Measurements from ENCODE around the gene NKAIN2.
"Not testable (repeated sequence)": the region's sequence is repeated elsewhere in the genome, so short reads cannot be mapped to it uniquely, and the experiment has no call there.

Gene NKAIN2

GRCh38 chr6:124438546-124439065 is 634.9 kb downstream of the NKAIN2 start:
- DNase-seq (ENCODE audit: low read depth): no peak

DNA sequence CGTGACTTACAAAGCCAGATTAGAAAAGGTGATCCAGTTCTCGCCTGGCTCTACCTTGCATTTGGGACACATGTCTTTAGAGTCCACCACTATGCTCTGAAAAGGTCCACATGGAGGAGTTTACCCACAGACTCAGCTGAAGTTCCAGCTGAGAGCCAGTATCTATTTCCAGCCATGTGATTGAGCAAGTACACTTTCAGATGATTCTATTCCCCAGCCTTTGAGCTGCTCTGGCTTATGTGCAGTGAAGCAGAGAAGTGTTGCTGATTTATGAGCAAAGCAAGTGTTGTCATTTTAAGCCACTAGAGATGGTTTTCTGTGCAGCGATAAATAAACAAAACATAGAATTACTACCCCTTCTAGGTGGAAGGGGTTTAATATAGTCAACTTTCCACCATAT is 637.8 kb downstream of the NKAIN2 start:
- DNase-seq (ENCODE audit: low read depth): no peak

GRCh38 chr6:124443541-124443940 is 639.9 kb downstream of the NKAIN2 start:
- DNase-seq (ENCODE audit: low read depth): no peak

GRCh38 chr6:124445581-124445980 is 641.9 kb downstream of the NKAIN2 start:
- no peak for DNase-seq (ENCODE audit: low read depth)

GRCh38 chr6:124446961-124447360 is 643.3 kb downstream of the NKAIN2 start:
- DNase-seq (ENCODE audit: low read depth): no peak

DNA sequence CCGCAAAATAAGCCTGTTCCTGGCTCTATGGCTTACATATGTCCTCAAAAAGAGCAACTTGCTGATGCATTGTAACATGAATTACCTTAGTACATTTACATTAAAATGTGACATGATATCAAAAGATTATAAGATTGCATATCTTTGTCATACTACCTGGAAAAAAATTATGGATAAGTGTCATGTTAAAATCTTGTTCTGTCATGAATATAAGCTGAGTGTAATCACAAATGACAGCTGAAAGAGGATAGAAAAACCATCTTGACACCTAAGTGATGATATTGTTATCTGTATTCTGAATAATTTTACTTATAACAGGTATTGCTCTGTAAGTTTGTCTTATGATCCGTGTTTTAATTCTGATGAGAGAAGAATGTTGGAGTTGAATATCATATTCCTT is 655.6 kb downstream of the NKAIN2 start:
- no peak for DNase-seq (ENCODE audit: low read depth)

GRCh38 chr6:124462750-124463149 is 659.1 kb downstream of the NKAIN2 start:
- DNase-seq (ENCODE audit: low read depth): no peak

- no peak for DNase-seq (ENCODE audit: low read depth)
Measured at GRCh38 chr6:124463271-124463670, 659.6 kb downstream of the NKAIN2 start.

GRCh38 chr6:124464600-124464999 is 660.9 kb downstream of the NKAIN2 start:
- not testable (repeated sequence) for DNase-seq (ENCODE audit: low read depth)

- no peak for DNase-seq (ENCODE audit: low read depth)
Measured at GRCh38 chr6:124466949-124467348, 663.3 kb downstream of the NKAIN2 start.

- DNase-seq (ENCODE audit: low read depth): no peak
Measured at GRCh38 chr6:124467366-124467765, 663.7 kb downstream of the NKAIN2 start.

DNA sequence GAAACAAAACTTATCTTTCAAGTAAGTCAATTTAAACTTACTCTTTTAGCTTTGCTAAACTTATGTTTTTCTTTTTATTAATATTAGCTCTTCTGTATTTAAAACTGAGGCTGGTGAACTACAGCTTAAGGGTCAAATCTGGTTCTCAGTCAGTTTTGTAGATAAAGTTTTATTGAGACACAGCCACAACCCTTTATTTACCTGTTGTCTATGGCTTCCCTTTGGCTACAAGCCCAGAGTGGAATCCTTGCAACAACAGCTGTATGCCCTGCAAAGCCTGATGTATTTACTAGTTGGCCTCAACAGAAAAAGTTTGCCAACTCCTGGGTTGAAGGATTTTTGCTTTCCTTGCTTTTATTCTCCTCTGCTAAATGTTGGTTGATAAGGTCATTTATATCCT is 667.1 kb downstream of the NKAIN2 start:
- DNase-seq (ENCODE audit: low read depth): no peak

DNA sequence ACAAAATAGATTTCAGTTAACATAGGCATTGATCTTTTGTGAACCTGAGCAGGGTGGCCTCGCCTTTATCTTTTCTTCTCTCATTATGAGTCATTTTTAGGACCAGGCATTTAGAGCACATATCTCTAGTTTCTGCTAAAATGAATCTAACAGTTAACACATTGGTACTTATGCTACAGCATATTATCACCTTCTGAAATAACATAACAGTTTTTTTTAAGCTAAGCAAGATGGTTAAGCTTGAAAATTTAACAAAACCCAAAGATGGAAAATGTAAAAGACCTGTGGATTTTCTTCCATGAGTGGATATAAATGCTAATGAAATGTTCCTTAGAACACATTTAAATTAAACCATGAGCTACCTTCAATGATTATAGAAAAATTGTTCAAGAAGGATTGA is 671.5 kb downstream of the NKAIN2 start:
- no peak for DNase-seq (ENCODE audit: low read depth)

GRCh38 chr6:124478906-124479305 is 675.2 kb downstream of the NKAIN2 start:
- no peak for DNase-seq (ENCODE audit: low read depth)

GRCh38 chr6:124479991-124480430 is 676.3 kb downstream of the NKAIN2 start:
- no peak for DNase-seq (ENCODE audit: low read depth)

DNA sequence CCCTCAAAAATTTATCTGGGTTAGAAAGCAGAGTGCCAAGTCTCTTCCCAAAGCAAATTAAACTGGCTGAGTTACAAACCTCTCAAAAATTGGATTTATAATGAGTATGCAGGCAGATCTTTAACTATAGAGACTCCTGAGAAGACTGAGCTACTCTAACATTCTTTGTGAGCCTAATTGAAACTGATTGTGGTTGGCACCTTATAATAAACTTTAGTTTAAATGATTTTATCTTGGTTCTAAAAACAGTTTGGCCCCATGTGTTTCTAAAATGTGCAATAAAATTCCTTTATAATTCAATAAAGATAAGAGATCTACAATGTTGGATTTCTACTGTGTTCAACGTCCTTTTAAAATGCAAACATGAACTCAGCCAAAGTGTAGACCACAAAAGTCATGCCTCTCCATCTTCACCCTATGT is 678.4 kb downstream of the NKAIN2 start:
- DNase-seq (ENCODE audit: low read depth): no peak

DNA sequence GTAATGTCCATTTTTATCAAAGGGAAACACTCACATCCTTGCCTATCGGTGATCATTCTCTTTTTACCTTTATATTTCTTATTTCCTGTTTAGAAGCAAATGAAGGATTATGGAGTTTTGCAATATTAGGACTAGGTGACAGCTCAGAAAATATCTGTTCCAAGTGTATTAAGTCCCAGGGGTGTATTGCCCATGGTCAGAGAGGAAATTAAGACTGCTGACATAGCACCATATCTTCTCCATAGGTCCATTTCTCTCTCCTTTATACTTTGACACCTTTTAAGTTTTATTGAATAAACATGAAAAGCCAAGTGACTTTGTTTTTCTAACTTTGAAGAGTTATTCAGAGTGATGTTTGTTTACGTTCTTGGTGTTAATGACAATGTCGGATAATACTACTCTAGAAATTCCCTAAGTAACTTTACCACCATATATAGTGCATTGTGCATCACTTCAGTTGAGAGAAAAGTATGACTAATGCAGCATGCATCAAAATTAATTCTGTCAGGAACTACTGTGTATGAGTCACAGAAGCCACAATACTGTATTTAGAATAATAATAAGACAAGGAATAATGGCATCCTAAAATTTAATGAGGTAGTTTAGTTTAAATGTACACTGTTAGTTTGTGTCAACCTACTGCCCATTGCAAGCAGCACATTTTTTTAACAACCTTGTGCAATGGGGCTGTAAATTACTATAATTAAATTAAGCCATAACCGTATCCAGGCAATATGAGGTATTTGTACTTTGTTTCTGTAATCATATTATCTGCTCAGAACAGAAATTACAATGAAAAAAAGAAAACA is 684.2 kb downstream of the NKAIN2 start:
- no peak for DNase-seq (ENCODE audit: low read depth)

GRCh38 chr6:124490122-124490521 is 686.5 kb downstream of the NKAIN2 start:
- DNase-seq (ENCODE audit: low read depth): no peak

DNA sequence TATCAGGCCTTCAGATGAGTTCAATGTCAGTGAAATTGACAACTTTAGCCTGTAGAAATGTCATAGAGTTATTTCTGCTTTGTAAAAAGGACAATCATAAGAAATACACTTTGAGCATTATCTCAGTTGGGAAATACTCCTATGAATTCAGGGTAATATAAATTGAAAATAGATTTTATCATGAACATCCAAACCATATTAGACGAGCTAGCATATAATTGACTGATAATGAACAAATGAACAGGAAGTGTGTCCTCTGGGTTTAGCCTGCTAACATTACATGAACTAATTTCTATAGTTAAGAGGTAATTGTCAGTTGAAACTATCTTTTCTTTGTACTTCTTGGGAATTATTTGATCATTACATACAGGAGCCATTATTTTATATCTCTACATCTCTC is 689.6 kb downstream of the NKAIN2 start:
- no peak for DNase-seq (ENCODE audit: low read depth)

- no peak for DNase-seq (ENCODE audit: low read depth)
Measured at GRCh38 chr6:124494956-124495664, 691.4 kb downstream of the NKAIN2 start.

DNA sequence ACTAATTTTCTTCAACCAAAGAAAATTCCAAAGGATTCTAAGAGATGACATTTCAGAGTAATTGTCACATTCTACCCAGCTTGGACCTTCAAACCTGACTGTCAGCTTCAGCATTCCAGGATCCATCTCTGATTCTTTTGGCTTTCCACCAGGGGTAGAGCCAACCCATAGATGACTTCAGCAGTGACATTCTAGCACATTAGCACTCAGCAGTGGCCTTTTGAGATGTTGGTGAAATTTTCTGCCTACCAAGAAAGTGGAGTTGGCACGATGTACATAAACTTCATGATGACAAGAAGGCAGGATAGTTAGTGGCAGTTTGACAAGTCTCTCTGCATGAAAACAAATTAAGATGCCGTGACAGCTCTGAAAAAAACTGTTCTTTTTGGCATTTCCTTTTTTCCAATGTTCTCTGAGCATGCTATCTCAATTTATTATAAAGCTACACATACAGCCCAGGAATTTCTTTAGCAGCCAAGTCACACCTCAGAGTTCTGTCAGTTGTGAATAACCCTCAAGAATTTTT is 692.1 kb downstream of the NKAIN2 start:
- DNase-seq (ENCODE audit: low read depth): no peak

GRCh38 chr6:124496334-124496733 is 692.7 kb downstream of the NKAIN2 start:
- DNase-seq (ENCODE audit: low read depth): no peak

DNA sequence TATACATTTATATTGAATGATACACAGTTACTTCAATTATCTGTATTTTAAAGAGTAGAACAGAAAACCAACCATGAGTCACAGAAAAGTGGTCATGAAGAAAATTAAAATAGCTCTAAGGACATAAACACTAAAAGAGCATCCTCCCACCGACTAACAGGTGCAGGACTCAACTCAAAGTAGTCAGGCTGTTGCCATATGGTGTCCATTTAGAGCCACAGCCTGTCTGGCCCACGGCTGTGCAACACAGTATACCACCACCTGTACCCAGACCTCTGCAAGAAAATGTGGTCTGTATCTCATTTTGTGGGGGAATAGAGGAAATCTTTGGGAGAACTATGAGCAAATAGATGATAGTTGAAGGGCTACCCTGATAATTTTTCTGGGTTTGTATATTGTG is 708.8 kb downstream of the NKAIN2 start:
- DNase-seq (ENCODE audit: low read depth): no peak
